Peyer's patch (tissue), 4 donors: ENCODE data around the gene LRRIQ1. TPM values are rescaled to one million over a fixed set of nuclear protein-coding genes. Genes with fewer than 3 reads are reported as not detected.

Source experiments
- DNase-seq, 3 donors: peaks; one replicate each; pipeline ENCODE4 v3.0.0-alpha.2; 2017 to 2019
- H3K27ac ChIP-seq, 4 donors: fragments of 200-600 bp; sonication (generic); one replicate each; pipeline ENCODE4 v1.5.1; 2016 to 2019
- H3K27me3 ChIP-seq, 2 donors: fragments of 200-600 bp; sonication (generic); one replicate each; pipeline ENCODE4 v1.5.1; 2019
- H3K36me3 ChIP-seq, 3 donors: fragments of 200-600 bp; sonication (generic); one replicate each; pipeline ENCODE4 v1.5.1; 2016 to 2019
- H3K4me1 ChIP-seq, 4 donors: fragments of 200-600 bp; sonication (generic); one replicate each; pipeline ENCODE4 v1.5.1; 2016 to 2019
- H3K4me3 ChIP-seq, 4 donors: fragments of 200-600 bp; sonication (generic); 1 replicate in 3 of 4; 2 replicates in 1 of 4; pipeline ENCODE4 v1.5.1; 2016 to 2019; ENCODE audit warnings: mild to moderate bottlenecking in 1 of 4
- H3K9me3 ChIP-seq, 4 donors: fragments of 200-600 bp; sonication (generic); one replicate each; pipeline ENCODE4 v1.5.1; 2016 to 2019; ENCODE audit warnings: mild to moderate bottlenecking in 1 of 4
- CTCF ChIP-seq, 6 experiments: fragments of 450-650 bp in 4 of 6; fragments of 200-600 bp in 2 of 6; sonication (generic) in 1 of 6; IDR thresholded peaks; one replicate each; pipeline ENCODE4 v1.5.1; 2017 to 2019; ENCODE audit warnings: antibody characterized with exemption in 6 of 6, mild to moderate bottlenecking in 3 of 6, moderate library complexity in 1 of 6
- POLR2A ChIP-seq, 2 donors: fragments of 450-650 bp; IDR thresholded peaks; one replicate each; pipeline ENCODE4 v1.5.1; 2017; ENCODE audit warnings: antibody characterized with exemption in 2 of 2, mild to moderate bottlenecking in 2 of 2, moderate library complexity in 2 of 2
- total RNA-seq, 4 donors: library from RNA; depleted of rRNA; stranded (reverse); fragments of >200 nt; gene quantifications; one replicate each; pipeline ENCODE4 v1.1.0, GENCODE V29; 2016

The LRRIQ1 gene
- total RNA-seq = not detected

- Histone ChIP-seq H3K4me1 (no peaks in the 10 kb centered on the region), H3K27me3 (no peaks in the 10 kb centered on the region), H3K36me3 (no peaks in the 10 kb centered on the region), H3K4me3 (peak within 1 kb of the TSS; percentile 12 to 44 (median 32)), H3K9me3 (no peaks in the 10 kb centered on the region), H3K27ac (no peak within 1 kb of the TSS)
- TF ChIP-seq CTCF (IDR thresholded peaks at IDR 0.05) (no peak), POLR2A (IDR thresholded peaks at IDR 0.05) (no peak)
- peak in 2 of 3 donors; percentile 51 to 55 for DNase-seq
These were observed at the start of gene LRRIQ1, which contains the start of gene TSPAN19 for GRCh38 chr12:85036234-85036707. LRRIQ1 (plus strand) TSS chr12:85036351; CDS start chr12:85038177, 1,826 bp downstream. TSPAN19 (minus strand) TSS chr12:85036277; CDS start chr12:85029946, 6,331 bp downstream.

GRCh38 chr12:84986586-84986985 lies 49.6 kb upstream of the LRRIQ1 start:
- Histone ChIP-seq H3K27ac (no peak overlapping the region), H3K4me1 (no peaks in the 10 kb centered on the region), H3K4me3 (no peak overlapping the region), H3K36me3 (no peaks in the 10 kb centered on the region), H3K27me3 (no peaks in the 10 kb centered on the region), H3K9me3 (no peaks in the 10 kb centered on the region)
- TF ChIP-seq POLR2A (IDR thresholded peaks at IDR 0.05) (no peak), CTCF (IDR thresholded peaks at IDR 0.05) (no peak)
- DNase-seq = no peak

- H3K27ac ChIP-seq = no peak overlapping the region
- H3K4me1 ChIP-seq = no peaks in the 10 kb centered on the region
- H3K36me3 ChIP-seq = no peaks in the 10 kb centered on the region
- no peak overlapping the region for H3K4me3 ChIP-seq
- DNase-seq = no peak
- H3K27me3 ChIP-seq = no peaks in the 10 kb centered on the region
- H3K9me3 ChIP-seq = no peaks in the 10 kb centered on the region
- TF ChIP-seq POLR2A (IDR thresholded peaks at IDR 0.05) (no peak), CTCF (IDR thresholded peaks at IDR 0.05) (no peak)
These were observed 41.7 kb upstream of the LRRIQ1 start for GRCh38 chr12:84994426-84994825.

GRCh38 chr12:84995641-84996040 lies 40.5 kb upstream of the LRRIQ1 start:
- Histone ChIP-seq H3K9me3 (no peaks in the 10 kb centered on the region), H3K36me3 (no peaks in the 10 kb centered on the region), H3K4me1 (no peaks in the 10 kb centered on the region), H3K4me3 (no peak overlapping the region), H3K27ac (no peak overlapping the region), H3K27me3 (no peaks in the 10 kb centered on the region)
- TF ChIP-seq POLR2A (IDR thresholded peaks at IDR 0.05) (no peak), CTCF (IDR thresholded peaks at IDR 0.05) (no peak)
- DNase-seq = no peak

GRCh38 chr12:84996759-84997158 lies 39.4 kb upstream of the LRRIQ1 start:
- DNase-seq = no peak
- H3K4me1 ChIP-seq = no peaks in the 10 kb centered on the region
- no peaks in the 10 kb centered on the region for H3K27me3 ChIP-seq
- H3K27ac ChIP-seq = no peak overlapping the region
- H3K4me3 ChIP-seq = no peak overlapping the region
- no peaks in the 10 kb centered on the region for H3K36me3 ChIP-seq
- TF ChIP-seq CTCF (IDR thresholded peaks at IDR 0.05) (no peak), POLR2A (IDR thresholded peaks at IDR 0.05) (no peak)
- H3K9me3 ChIP-seq = no peaks in the 10 kb centered on the region

GRCh38 chr12:84998341-84998740 lies 37.8 kb upstream of the LRRIQ1 start:
- no peak for DNase-seq
- Histone ChIP-seq H3K4me1 (no peaks in the 10 kb centered on the region), H3K4me3 (no peak overlapping the region), H3K27ac (no peak overlapping the region), H3K36me3 (no peaks in the 10 kb centered on the region), H3K27me3 (no peaks in the 10 kb centered on the region), H3K9me3 (peaks cover 0 to 4% (median 0%) of the 10 kb centered on the region in 4 donors)
- TF ChIP-seq POLR2A (IDR thresholded peaks at IDR 0.05) (no peak), CTCF (IDR thresholded peaks at IDR 0.05) (no peak)
